ENCODE data around the gene CDH4. TPM values are rescaled to one million over a fixed set of nuclear protein-coding genes. Genes with fewer than 3 reads are reported as not detected.

The CDH4 gene
- total RNA-seq, 2 donors from 2014 or later, result not detected

GRCh38 chr20:61613917-61614705 lies 362.1 kb downstream of the CDH4 start:
- no peaks in the 10 kb centered on the region for H3K27me3 ChIP-seq (replicated peaks; ENCODE audit: insufficient read depth)
- no peak for ATAC-seq (ENCODE audit: insufficient number of reproducible peaks, low FRiP score, low read depth)
- H3K9me3 ChIP-seq, result no peaks in the 10 kb centered on the region
- H3K36me3 ChIP-seq, result no peaks in the 10 kb centered on the region
- H3K4me1 ChIP-seq (ENCODE audit: control insufficient read depth in 1 of 2, low read depth in 2 of 2), result no peaks in the 10 kb centered on the region
- TF ChIP-seq CTCF (IDR thresholded peaks at IDR 0.05), result no peak
- H3K27ac ChIP-seq, result no peak overlapping the region
- H3K4me3 ChIP-seq, result no peak overlapping the region
- DNase-seq (ENCODE audit: low spot score), result no peak

- no peak overlapping the region for H3K4me3 ChIP-seq
- no peak for DNase-seq (ENCODE audit: low spot score)
- H3K36me3 ChIP-seq, result no peaks in the 10 kb centered on the region
- no peaks in the 10 kb centered on the region for H3K9me3 ChIP-seq
- ATAC-seq (ENCODE audit: insufficient number of reproducible peaks, low FRiP score, low read depth), result no peak
- H3K27ac ChIP-seq, result no peak overlapping the region
- TF ChIP-seq CTCF (IDR thresholded peaks at IDR 0.05), result no peak
- no peaks in the 10 kb centered on the region for H3K27me3 ChIP-seq (replicated peaks; ENCODE audit: insufficient read depth)
- no peaks in the 10 kb centered on the region for H3K4me1 ChIP-seq (ENCODE audit: control insufficient read depth in 1 of 2, low read depth in 2 of 2)
Observed at GRCh38 chr20:61614706-61615100, 362.6 kb downstream of the CDH4 start.

- Histone ChIP-seq H3K27ac (no peak overlapping the region), H3K4me1 (ENCODE audit: control insufficient read depth in 1 of 2, low read depth in 2 of 2) (no peaks in the 10 kb centered on the region), H3K36me3 (no peaks in the 10 kb centered on the region), H3K4me3 (no peak overlapping the region), H3K9me3 (no peaks in the 10 kb centered on the region), H3K27me3 (replicated peaks; ENCODE audit: insufficient read depth) (no peaks in the 10 kb centered on the region)
- DNase-seq (ENCODE audit: low spot score) (no peak), ATAC-seq (ENCODE audit: insufficient number of reproducible peaks, low FRiP score, low read depth) (no peak)
- TF ChIP-seq CTCF (IDR thresholded peaks at IDR 0.05), result no peak
Observed at GRCh38 chr20:61615806-61616205, 363.7 kb downstream of the CDH4 start.

- no peak overlapping the region for H3K4me3 ChIP-seq
- no peaks in the 10 kb centered on the region for H3K36me3 ChIP-seq
- H3K9me3 ChIP-seq, result no peaks in the 10 kb centered on the region
- H3K4me1 ChIP-seq (ENCODE audit: control insufficient read depth in 1 of 2, low read depth in 2 of 2), result no peaks in the 10 kb centered on the region
- H3K27me3 ChIP-seq (replicated peaks; ENCODE audit: insufficient read depth), result no peaks in the 10 kb centered on the region
- no peak for ATAC-seq (ENCODE audit: insufficient number of reproducible peaks, low FRiP score, low read depth)
- no peak for TF ChIP-seq CTCF (IDR thresholded peaks at IDR 0.05)
- DNase-seq (ENCODE audit: low spot score), result no peak
- H3K27ac ChIP-seq, result no peak overlapping the region
Observed at GRCh38 chr20:61619751-61620150, 367.7 kb downstream of the CDH4 start.

GRCh38 chr20:61620174-61620573 lies 368.1 kb downstream of the CDH4 start:
- Histone ChIP-seq H3K36me3 (no peaks in the 10 kb centered on the region), H3K9me3 (no peaks in the 10 kb centered on the region), H3K4me3 (no peak overlapping the region), H3K27me3 (replicated peaks; ENCODE audit: insufficient read depth) (no peaks in the 10 kb centered on the region), H3K4me1 (ENCODE audit: control insufficient read depth in 1 of 2, low read depth in 2 of 2) (no peaks in the 10 kb centered on the region), H3K27ac (no peak overlapping the region)
- DNase-seq (ENCODE audit: low spot score) (no peak), ATAC-seq (ENCODE audit: insufficient number of reproducible peaks, low FRiP score, low read depth) (no peak)
- no peak for TF ChIP-seq CTCF (IDR thresholded peaks at IDR 0.05)
